22Rv1 (cell line): ENCODE measurements around the gene TFAP2C.

ENCODE experiments used
- CTCF ChIP-seq: fragments of 450-650 bp; IDR thresholded peaks from 2 replicates; pipeline ENCODE4 v1.5.1; 2017; ENCODE audit warnings: mild to moderate bottlenecking
- ZFX ChIP-seq: fragments of 450-650 bp; IDR thresholded peaks from 2 replicates; pipeline ENCODE4 v1.6.1; 2017; ENCODE audit warnings: antibody characterized with exemption, borderline replicate concordance

GRCh38 chr20:56608376-56608775 is 20.7 kb upstream of the TFAP2C start:
- TF ChIP-seq CTCF = no peak
- TF ChIP-seq ZFX = no peak
